DND-41 (cell line): ENCODE measurements around the gene TMPRSS3.
A peak's percentile ranks its signal among the peaks of the same experiment; 100 is the strongest.

Experiments used
- ATAC-seq: fragments of 200-7000 bp; cut with Tn5 transposase; 3 replicates; pipeline ENCODE4 v1.9.1; 2021; ENCODE audit warnings: low read depth; ENCODE audit not compliant: insufficient read depth
- DNase-seq: peaks from one replicate; pipeline ENCODE4 v3.0.0-alpha.2; 2020
- H2AFZ ChIP-seq: 2 replicates; pipeline ENCODE4 v1.6.0; 2012; ENCODE audit warnings: low read depth, low read length
- H3K27ac ChIP-seq: 2 replicates; pipeline ENCODE4 v1.5.1; 2012; ENCODE audit warnings: low read length, inconsistent platforms
- H3K27me3 ChIP-seq: fragments of 200-600 bp; sonication (generic); 2 replicates; pipeline ENCODE4 v1.6.0; 2012; ENCODE audit warnings: low read length, mild to moderate bottlenecking, inconsistent platforms; ENCODE audit not compliant: insufficient read depth, poor library complexity
- H3K36me3 ChIP-seq: 2 replicates; pipeline ENCODE4 v1.5.1; 2012; ENCODE audit warnings: low read length, inconsistent platforms; ENCODE audit not compliant: insufficient read depth
- H3K4me1 ChIP-seq: 2 replicates; pipeline ENCODE4 v1.5.1; 2012; ENCODE audit warnings: mild to moderate bottlenecking, low read length; ENCODE audit not compliant: insufficient read depth
- H3K4me2 ChIP-seq: 2 replicates; pipeline ENCODE4 v1.6.0; 2012; ENCODE audit warnings: mild to moderate bottlenecking, moderate library complexity, low read length, inconsistent platforms; ENCODE audit not compliant: insufficient read depth
- H3K4me3 ChIP-seq, 2 experiments: fragments of 200-600 bp in 1 of 2; shearing (Covaris generic) in 1 of 2; 2 replicates each; pipeline ENCODE4 v1.5.1; 2012 to 2016; ENCODE audit warnings: inconsistent platforms in 2 of 2, low read length in 2 of 2, mild to moderate bottlenecking in 2 of 2, low read depth in 1 of 2, moderate library complexity in 1 of 2
- H3K79me2 ChIP-seq: 2 replicates; pipeline ENCODE4 v1.6.0; 2012; ENCODE audit warnings: low read length, inconsistent platforms; ENCODE audit not compliant: insufficient read depth
- H3K9ac ChIP-seq: 2 replicates; pipeline ENCODE4 v1.6.0; 2012; ENCODE audit warnings: low read depth, mild to moderate bottlenecking, inconsistent platforms, low read length, moderate library complexity
- H3K9me3 ChIP-seq: 2 replicates; pipeline ENCODE4 v1.5.1; 2012; ENCODE audit warnings: low read length, moderate library complexity, mild to moderate bottlenecking, inconsistent platforms; ENCODE audit not compliant: insufficient read depth, severe bottlenecking
- H4K20me1 ChIP-seq: 2 replicates; pipeline ENCODE4 v1.6.0; 2012; ENCODE audit warnings: low read length; ENCODE audit not compliant: insufficient read depth
- CTCF ChIP-seq: IDR thresholded peaks from 2 replicates; pipeline ENCODE4 v1.5.1; 2012; ENCODE audit warnings: borderline replicate concordance, low read length, moderate library complexity, mild to moderate bottlenecking; ENCODE audit not compliant: poor library complexity, severe bottlenecking; ENCODE audit errors: extremely low read depth
- EZH2 ChIP-seq: IDR thresholded peaks from 3 replicates; pipeline ENCODE4 v1.6.1; 2012; ENCODE audit warnings: borderline replicate concordance, low read depth, mild to moderate bottlenecking, moderate library complexity, low read length, inconsistent platforms; ENCODE audit not compliant: severe bottlenecking

Gene TMPRSS3

DNA sequence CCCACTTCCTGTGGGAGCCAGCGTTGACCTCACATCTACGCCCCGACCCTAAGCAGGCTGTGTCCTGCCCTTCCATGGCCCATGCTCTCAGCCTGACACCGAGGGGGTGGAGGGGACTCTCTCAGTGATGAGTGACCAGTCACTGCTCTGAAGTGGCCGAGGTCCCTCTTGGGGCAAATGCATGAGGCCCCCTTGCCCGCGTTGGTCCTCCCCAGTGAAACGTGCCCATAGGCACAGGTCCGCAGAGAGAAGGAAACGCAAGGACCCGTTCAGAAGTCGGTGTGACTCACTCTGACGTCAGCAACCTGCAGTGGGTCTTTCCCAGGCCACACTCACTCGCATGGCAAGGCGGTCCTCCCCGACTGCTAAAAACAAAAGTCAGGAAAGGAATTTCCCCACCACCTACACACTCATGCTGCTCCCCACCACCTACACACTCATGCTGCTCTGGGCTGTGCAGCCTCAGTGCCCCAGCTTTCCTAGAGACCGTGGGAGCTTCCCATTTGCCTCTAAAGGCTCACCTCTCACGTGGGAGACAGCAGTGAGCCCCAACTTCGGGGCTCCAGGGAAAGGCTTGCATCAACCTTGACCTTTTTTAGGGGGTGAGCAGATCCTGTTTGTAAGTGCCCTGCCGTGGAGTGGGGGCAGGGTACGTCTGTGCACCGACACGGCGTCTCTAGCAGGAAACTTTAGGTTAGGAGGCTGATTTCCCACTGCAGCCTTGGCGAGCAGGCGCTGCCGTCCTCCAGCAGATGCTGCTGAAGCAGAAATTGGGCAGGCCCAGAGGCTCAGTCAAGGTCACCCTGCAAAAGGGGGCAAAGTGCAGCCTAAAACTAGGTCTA, 19.3 kb upstream of the TMPRSS3 start:
- Histone ChIP-seq H3K27me3 (no peaks in the 10 kb centered on the region), H3K4me1 (peaks cover 34% of the 10 kb centered on the region), H3K9ac (no peak overlapping the region; the same call in 1 of the 2 replicates), H3K36me3 (peaks cover 98% of the 10 kb centered on the region), H4K20me1 (peaks cover 11% of the 10 kb centered on the region; the same call in 1 of the 2 replicates), H3K4me2 (no peak overlapping the region), H3K9me3 (peaks cover 2% of the 10 kb centered on the region), H2AFZ (no peak overlapping the region), H3K79me2 (peaks cover 40% of the 10 kb centered on the region), H3K27ac (peak overlapping the region; percentile 61; the same call in 1 of the 2 replicates), H3K4me3 (no peak overlapping the region)
- TF ChIP-seq CTCF (no peak), EZH2 (no peak)
- DNase-seq (no peak), ATAC-seq (no peak)

DNA sequence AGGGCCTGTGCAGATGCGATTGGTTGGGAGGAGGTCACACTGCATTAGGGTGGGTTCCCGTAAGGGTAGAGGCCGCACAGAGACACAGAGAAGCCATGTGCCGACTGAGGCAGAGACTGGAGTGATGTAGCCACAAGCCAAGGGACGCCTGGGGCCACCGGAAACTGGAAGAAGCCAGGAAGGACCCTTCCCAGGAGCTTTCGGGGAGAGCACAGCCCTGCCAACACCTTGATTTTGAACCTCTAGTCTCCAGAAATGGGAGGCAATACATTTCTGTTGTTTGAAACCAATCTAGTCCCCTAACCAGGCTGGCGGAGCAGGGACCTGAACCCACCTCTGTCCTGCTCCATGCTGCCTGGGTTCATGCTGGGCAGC, 18.7 kb upstream of the TMPRSS3 start:
- peaks cover 98% of the 10 kb centered on the region for H3K36me3 ChIP-seq
- TF ChIP-seq CTCF: no peak
- TF ChIP-seq EZH2: no peak
- H3K4me3 ChIP-seq: no peak overlapping the region
- no peak overlapping the region for H2AFZ ChIP-seq
- no peak for DNase-seq
- H3K79me2 ChIP-seq: peaks cover 46% of the 10 kb centered on the region
- H3K4me2 ChIP-seq: no peak overlapping the region
- peaks cover 11% of the 10 kb centered on the region; the same call in 1 of the 2 replicates for H4K20me1 ChIP-seq
- no peak for ATAC-seq
- no peaks in the 10 kb centered on the region for H3K27me3 ChIP-seq
- H3K9ac ChIP-seq: no peak overlapping the region; the same call in 1 of the 2 replicates
- H3K9me3 ChIP-seq: no peaks in the 10 kb centered on the region
- peak overlapping the region; percentile 61; the same call in 1 of the 2 replicates for H3K27ac ChIP-seq
- H3K4me1 ChIP-seq: peaks cover 28% of the 10 kb centered on the region

DNA sequence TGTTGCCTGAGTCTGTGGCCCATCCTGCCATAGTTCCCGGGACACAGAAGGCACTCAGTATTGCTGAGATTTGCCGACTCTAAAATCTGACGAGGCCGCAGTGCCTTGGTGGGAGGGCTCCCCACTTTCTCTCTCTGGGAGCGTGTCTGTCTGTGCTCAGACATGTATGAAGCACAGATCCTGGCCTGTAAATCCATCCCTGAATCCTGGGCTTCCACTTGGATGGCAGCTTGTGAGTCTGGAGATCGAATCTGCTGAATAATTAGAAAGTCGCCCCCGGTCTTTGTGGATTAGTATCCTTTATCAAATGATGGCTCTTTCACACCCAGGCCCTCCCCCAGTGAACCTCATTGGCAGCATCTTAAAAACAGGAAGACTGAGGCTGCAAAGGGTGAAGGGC, 18.2 kb upstream of the TMPRSS3 start:
- Histone ChIP-seq H2AFZ (no peak overlapping the region), H3K9me3 (no peaks in the 10 kb centered on the region), H3K4me1 (peaks cover 26% of the 10 kb centered on the region), H3K36me3 (peaks cover 98% of the 10 kb centered on the region), H3K79me2 (peaks cover 51% of the 10 kb centered on the region), H3K9ac (no peak overlapping the region), H3K4me2 (no peak overlapping the region), H4K20me1 (peaks cover 14% of the 10 kb centered on the region; the same call in 1 of the 2 replicates), H3K27me3 (no peaks in the 10 kb centered on the region), H3K4me3 (no peak overlapping the region), H3K27ac (peak overlapping the region; percentile 61; the same call in 1 of the 2 replicates)
- no peak for TF ChIP-seq CTCF
- no peak for TF ChIP-seq EZH2
- DNase-seq (no peak), ATAC-seq (no peak)
